ENCODE data around the gene TMEM9. TPM values are rescaled to one million over a fixed set of nuclear protein-coding genes. Genes with fewer than 3 reads are reported as not detected.

The TMEM9 gene
- total RNA-seq, 1 experiment from 2014 or later = 50.2 TPM

- Histone ChIP-seq H3K27ac (ENCODE audit: low read length) (no peak overlapping the region), H3K9me3 (ENCODE audit: control insufficient read depth, insufficient read depth, low read depth, low read length) (no peaks in the 10 kb centered on the region), H3K4me3 (ENCODE audit: low read depth in 2 of 2, low read length in 2 of 2) (no peak overlapping the region), H3K27me3 (ENCODE audit: control insufficient read depth, insufficient read depth, low read length) (peaks cover 16% of the 10 kb centered on the region), H3K4me1 (ENCODE audit: control insufficient read depth, insufficient read depth, low read length) (no peaks in the 10 kb centered on the region), H3K36me3 (ENCODE audit: control insufficient read depth, insufficient read depth, low read length) (no peaks in the 10 kb centered on the region)
- ChIA-PET POLR2A (no interaction called here), CTCF (no interaction called here)
- TF ChIP-seq, protein P1, sequence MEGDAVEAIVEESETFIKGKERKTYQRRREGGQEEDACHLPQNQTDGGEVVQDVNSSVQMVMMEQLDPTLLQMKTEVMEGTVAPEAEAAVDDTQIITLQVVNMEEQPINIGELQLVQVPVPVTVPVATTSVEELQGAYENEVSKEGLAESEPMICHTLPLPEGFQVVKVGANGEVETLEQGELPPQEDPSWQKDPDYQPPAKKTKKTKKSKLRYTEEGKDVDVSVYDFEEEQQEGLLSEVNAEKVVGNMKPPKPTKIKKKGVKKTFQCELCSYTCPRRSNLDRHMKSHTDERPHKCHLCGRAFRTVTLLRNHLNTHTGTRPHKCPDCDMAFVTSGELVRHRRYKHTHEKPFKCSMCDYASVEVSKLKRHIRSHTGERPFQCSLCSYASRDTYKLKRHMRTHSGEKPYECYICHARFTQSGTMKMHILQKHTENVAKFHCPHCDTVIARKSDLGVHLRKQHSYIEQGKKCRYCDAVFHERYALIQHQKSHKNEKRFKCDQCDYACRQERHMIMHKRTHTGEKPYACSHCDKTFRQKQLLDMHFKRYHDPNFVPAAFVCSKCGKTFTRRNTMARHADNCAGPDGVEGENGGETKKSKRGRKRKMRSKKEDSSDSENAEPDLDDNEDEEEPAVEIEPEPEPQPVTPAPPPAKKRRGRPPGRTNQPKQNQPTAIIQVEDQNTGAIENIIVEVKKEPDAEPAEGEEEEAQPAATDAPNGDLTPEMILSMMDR (IDR thresholded peaks at IDR 0.05) = no peak
- TF ChIP-seq TCF7L2 (IDR thresholded peaks at IDR 0.05; ENCODE audit: low read depth, low read length) (no peak), SIN3A (IDR thresholded peaks at IDR 0.05; ENCODE audit: borderline replicate concordance, insufficient read depth, low read depth, low read length) (no peak), POLR2AphosphoS5 (IDR thresholded peaks at IDR 0.05; ENCODE audit: low read depth, low read length) (no peak), REST (IDR thresholded peaks at IDR 0.05; ENCODE audit: insufficient read depth in 1 of 2, low read depth in 2 of 2, low read length in 1 of 2) (no peak)
- intact Hi-C loops (cut with micrococcal nuclease; ENCODE audit: unreplicated experiment) (no loop called here), in situ Hi-C loops (cut with HindIII; ENCODE audit: low pct_unique_long_range_greater_than_20kb, low sequenced_read_pairs) (no loop called here)
- BruUV-seq (replicated peaks) = no TSS peak
- ATAC-seq (no peak), DNase-seq (ENCODE audit: low read depth, low spot score) (no peak)
Observed at GRCh38 chr1:201180901-201181300, 26.6 kb upstream of the TMEM9 start.

GRCh38 chr1:201180141-201180540 is 25.9 kb upstream of the TMEM9 start:
- BruUV-seq (replicated peaks) = no TSS peak
- ATAC-seq (no peak), DNase-seq (ENCODE audit: low read depth, low spot score) (no peak)
- TF ChIP-seq REST (IDR thresholded peaks at IDR 0.05; ENCODE audit: insufficient read depth in 1 of 2, low read depth in 2 of 2, low read length in 1 of 2) = no peak
- no peak for TF ChIP-seq TCF7L2 (IDR thresholded peaks at IDR 0.05; ENCODE audit: low read depth, low read length)
- TF ChIP-seq SIN3A (IDR thresholded peaks at IDR 0.05; ENCODE audit: borderline replicate concordance, insufficient read depth, low read depth, low read length) = no peak
- TF ChIP-seq, protein P1 (IDR thresholded peaks at IDR 0.05) = no peak
- TF ChIP-seq POLR2AphosphoS5 (IDR thresholded peaks at IDR 0.05; ENCODE audit: low read depth, low read length) = no peak
- H3K27me3 ChIP-seq (ENCODE audit: control insufficient read depth, insufficient read depth, low read length) = peaks cover 16% of the 10 kb centered on the region
- ChIA-PET POLR2A (no interaction called here), CTCF (interaction anchor here (0.5 kb wide), 1 partner anchor 585 kb away, joined by 7 read pairs; no protein-coding TSS in a partner anchor)
- in situ Hi-C loops (cut with HindIII; ENCODE audit: low pct_unique_long_range_greater_than_20kb, low sequenced_read_pairs) = no loop called here
- H3K4me1 ChIP-seq (ENCODE audit: control insufficient read depth, insufficient read depth, low read length) = no peaks in the 10 kb centered on the region
- no peak overlapping the region for H3K27ac ChIP-seq (ENCODE audit: low read length)
- intact Hi-C loops (cut with micrococcal nuclease; ENCODE audit: unreplicated experiment) = no loop called here
- H3K4me3 ChIP-seq (ENCODE audit: low read depth in 2 of 2, low read length in 2 of 2) = no peak overlapping the region
- H3K9me3 ChIP-seq (ENCODE audit: control insufficient read depth, insufficient read depth, low read depth, low read length) = no peaks in the 10 kb centered on the region
- no peaks in the 10 kb centered on the region for H3K36me3 ChIP-seq (ENCODE audit: control insufficient read depth, insufficient read depth, low read length)
